Adrenal gland (tissue), 5 donors: ENCODE results near the gene PRDM10.

Experiments
- CTCF ChIP-seq, 6 experiments: fragments of 450-650 bp in 4 of 6; fragments of 200-600 bp in 2 of 6; sonication (generic) in 1 of 6; IDR thresholded peaks; 1 replicate in 5 of 6; 2 replicates in 1 of 6; pipeline versions ENCODE4 v1.5.1 to v1.8.0; 2016 to 2021; ENCODE audit warnings: antibody characterized with exemption in 6 of 6, mild to moderate bottlenecking in 2 of 6, moderate library complexity in 1 of 6
- POLR2A ChIP-seq, 2 donors: fragments of 450-650 bp; IDR thresholded peaks; one replicate each; pipeline ENCODE4 v1.6.1; 2017; ENCODE audit warnings: antibody characterized with exemption in 2 of 2, mild to moderate bottlenecking in 2 of 2, moderate library complexity in 1 of 2
- donor health status: DM: no; HTN: no; CAD: no.

- TF ChIP-seq POLR2A (IDR thresholded peaks at IDR 0.05): no peak
- no peak for TF ChIP-seq CTCF (IDR thresholded peaks at IDR 0.05)
Observed at GRCh38 chr11:130006929-130007328, 4.3 kb upstream of the PRDM10 start.
